ENCODE results near the gene CNNM4.

The CNNM4 gene

DNA sequence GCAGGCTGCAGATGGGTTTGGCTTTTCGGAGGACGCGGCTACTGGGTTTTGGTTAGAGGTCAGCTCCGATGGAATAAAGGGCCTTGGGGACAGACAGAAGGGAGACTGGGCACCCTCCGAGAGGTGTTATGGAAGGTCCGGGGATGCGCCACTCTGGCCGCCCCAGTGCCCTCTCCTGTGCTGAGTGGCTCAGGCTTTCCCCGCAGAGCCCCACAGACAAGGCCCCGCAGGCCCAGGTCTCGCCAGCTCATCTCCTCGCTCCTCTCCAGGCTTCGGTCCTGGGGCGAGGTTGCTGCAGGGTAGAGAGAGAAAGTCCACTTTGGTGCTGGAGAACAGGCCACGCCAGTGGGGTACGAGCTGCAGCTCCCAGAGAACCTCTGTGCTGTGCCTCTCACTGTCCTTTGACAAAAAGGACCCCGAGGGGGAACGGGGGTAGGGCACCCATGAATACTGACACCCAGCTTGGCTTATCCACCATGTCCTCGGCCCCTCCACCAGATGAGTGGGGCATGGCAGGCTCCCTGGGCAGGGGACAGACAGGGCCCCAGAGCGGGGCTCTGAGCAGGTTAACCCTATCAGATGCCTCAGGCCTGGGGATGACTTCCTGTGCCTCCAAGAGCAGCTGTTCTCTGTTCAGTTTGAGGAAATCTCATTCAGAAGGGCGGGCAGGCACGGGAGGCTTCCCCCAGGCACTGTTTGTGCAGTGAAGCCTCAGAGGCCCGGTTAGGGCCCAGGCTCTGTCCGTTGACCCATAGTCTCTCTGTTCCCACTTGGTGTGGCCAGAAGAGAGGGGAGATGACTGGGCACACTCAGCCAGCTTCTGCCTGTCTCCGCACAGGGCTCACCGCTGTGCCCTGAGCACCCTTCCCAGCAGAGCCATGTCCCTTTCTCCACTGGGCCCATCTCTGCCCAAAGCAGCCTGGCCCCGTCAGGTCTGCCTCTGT lies 39.6 kb downstream of the CNNM4 start:
- Histone ChIP-seq H3K36me3 (ENCODE audit: control insufficient read depth in 2 of 2, insufficient read depth in 1 of 2, low read length in 2 of 2) (peaks cover 15 to 59% of the 10 kb centered on the region in 2 experiments; a peak in 2 of 3 replicates), H3K27ac (ENCODE audit: extremely low read depth, low read depth, low read length) (no peak overlapping the region), H3K4me1 (ENCODE audit: control insufficient read depth, insufficient read depth, low read length) (no peaks in the 10 kb centered on the region), H3K4me3 (ENCODE audit: low read depth, low read length) (no peak overlapping the region), H3K9me3 (ENCODE audit: control insufficient read depth, insufficient read depth, low read depth, low read length) (no peaks in the 10 kb centered on the region)
- TF ChIP-seq GLIS2 (tag by site-specific recombination; IDR thresholded peaks at IDR 0.05) (no peak), ZNF549 (tag by site-specific recombination; IDR thresholded peaks at IDR 0.05) (no peak), ZBTB1 (tag by site-specific recombination; IDR thresholded peaks at IDR 0.05) (no peak), ZNF600 (tag by site-specific recombination; IDR thresholded peaks at IDR 0.05) (0 out of 2 replicates have a peak, but pooled peaks have one; percentile 19), ZNF76 (tag by site-specific recombination; IDR thresholded peaks at IDR 0.05; ENCODE audit: borderline replicate concordance, low read depth) (no peak)
- TF ChIP-seq, protein P1, sequence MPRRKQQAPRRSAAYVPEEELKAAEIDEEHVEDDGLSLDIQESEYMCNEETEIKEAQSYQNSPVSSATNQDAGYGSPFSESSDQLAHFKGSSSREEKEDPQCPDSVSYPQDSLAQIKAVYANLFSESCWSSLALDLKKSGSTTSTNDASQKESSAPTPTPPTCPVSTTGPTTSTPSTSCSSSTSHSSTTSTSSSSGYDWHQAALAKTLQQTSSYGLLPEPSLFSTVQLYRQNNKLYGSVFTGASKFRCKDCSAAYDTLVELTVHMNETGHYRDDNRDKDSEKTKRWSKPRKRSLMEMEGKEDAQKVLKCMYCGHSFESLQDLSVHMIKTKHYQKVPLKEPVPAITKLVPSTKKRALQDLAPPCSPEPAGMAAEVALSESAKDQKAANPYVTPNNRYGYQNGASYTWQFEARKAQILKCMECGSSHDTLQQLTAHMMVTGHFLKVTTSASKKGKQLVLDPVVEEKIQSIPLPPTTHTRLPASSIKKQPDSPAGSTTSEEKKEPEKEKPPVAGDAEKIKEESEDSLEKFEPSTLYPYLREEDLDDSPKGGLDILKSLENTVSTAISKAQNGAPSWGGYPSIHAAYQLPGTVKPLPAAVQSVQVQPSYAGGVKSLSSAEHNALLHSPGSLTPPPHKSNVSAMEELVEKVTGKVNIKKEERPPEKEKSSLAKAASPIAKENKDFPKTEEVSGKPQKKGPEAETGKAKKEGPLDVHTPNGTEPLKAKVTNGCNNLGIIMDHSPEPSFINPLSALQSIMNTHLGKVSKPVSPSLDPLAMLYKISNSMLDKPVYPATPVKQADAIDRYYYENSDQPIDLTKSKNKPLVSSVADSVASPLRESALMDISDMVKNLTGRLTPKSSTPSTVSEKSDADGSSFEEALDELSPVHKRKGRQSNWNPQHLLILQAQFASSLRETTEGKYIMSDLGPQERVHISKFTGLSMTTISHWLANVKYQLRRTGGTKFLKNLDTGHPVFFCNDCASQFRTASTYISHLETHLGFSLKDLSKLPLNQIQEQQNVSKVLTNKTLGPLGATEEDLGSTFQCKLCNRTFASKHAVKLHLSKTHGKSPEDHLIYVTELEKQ (tag by site-specific recombination; IDR thresholded peaks at IDR 0.05; ENCODE audit: borderline replicate concordance), result no peak
- CTCF ChIA-PET, result interaction anchor here (0.5 to 2.4 kb wide), 15 partner anchors 9 to 221 kb away, joined by 3 to 21 read pairs (median 4); partner anchors contain the start of genes ANKRD39 and KANSL3
- POLR2A ChIA-PET, result interaction anchor here (0.6 to 1.8 kb wide), 2 partner anchors 22 to 40 kb away, joined by 3 to 6 read pairs; partner anchors contain the start of gene CNNM4

- H3K4me3 ChIP-seq (ENCODE audit: low read depth, low read length), result no peak overlapping the region
- ChIA-PET CTCF (interaction anchor here (0.7 to 2.4 kb wide), 12 partner anchors 11 to 221 kb away, joined by 3 to 21 read pairs (median 6); partner anchors contain the start of genes ANKRD39 and KANSL3), POLR2A (interaction anchor here (1.8 kb wide), 1 partner anchor 40 kb away, joined by 6 read pairs; the partner anchor contains the start of gene CNNM4)
- no peak overlapping the region for H3K27ac ChIP-seq (ENCODE audit: extremely low read depth, low read depth, low read length)
- H3K9me3 ChIP-seq (ENCODE audit: control insufficient read depth, insufficient read depth, low read depth, low read length), result no peaks in the 10 kb centered on the region
- peaks cover 15 to 59% of the 10 kb centered on the region in 2 experiments; a peak in 2 of 3 replicates for H3K36me3 ChIP-seq (ENCODE audit: control insufficient read depth in 2 of 2, insufficient read depth in 1 of 2, low read length in 2 of 2)
- H3K4me1 ChIP-seq (ENCODE audit: control insufficient read depth, insufficient read depth, low read length), result no peaks in the 10 kb centered on the region
- TF ChIP-seq ZIC2 (tag by site-specific recombination; IDR thresholded peaks at IDR 0.05) (peak; percentile 94), ZNF37A (tag by site-specific recombination; IDR thresholded peaks at IDR 0.05) (no peak), ZNF146 (tag by site-specific recombination; IDR thresholded peaks at IDR 0.05) (no peak), REPIN1 (tag by site-specific recombination; IDR thresholded peaks at IDR 0.05; ENCODE audit: low read depth) (no peak), ZNF416 (tag by site-specific recombination; IDR thresholded peaks at IDR 0.05) (no peak), ZSCAN16 (tag by site-specific recombination; IDR thresholded peaks at IDR 0.05) (no peak), ZNF211 (tag by site-specific recombination; IDR thresholded peaks at IDR 0.05; ENCODE audit: low read depth) (no peak), ZNF155 (tag by site-specific recombination; IDR thresholded peaks at IDR 0.05) (no peak), ZNF423 (tag by site-specific recombination; IDR thresholded peaks at IDR 0.05) (no peak), ZNF658 (tag by site-specific recombination; IDR thresholded peaks at IDR 0.05) (no peak), ZNF792 (tag by site-specific recombination; IDR thresholded peaks at IDR 0.05) (no peak), PRDM2 (tag by site-specific recombination; IDR thresholded peaks at IDR 0.05; ENCODE audit: borderline replicate concordance) (no peak)
- TF ChIP-seq, protein P1 (tag by site-specific recombination; IDR thresholded peaks at IDR 0.05; ENCODE audit: borderline replicate concordance), result no peak
These were observed 40.5 kb downstream of the CNNM4 start for GRCh38 chr2:96801005-96801785.
